ENCODE measurements around the gene OTOG. TPM values are rescaled to one million over a fixed set of nuclear protein-coding genes. Genes with fewer than 3 reads are reported as not detected.

The OTOG gene
- total and polyA plus RNA-seq, 2 donors (not counting 3 experiments of a cell fraction or from before 2014, with no cell fraction given) = not detected

GRCh38 chr11:17498475-17498874, 48.6 kb upstream of the OTOG start:
- ChIA-PET CTCF (interaction anchor here (0.9 to 4.0 kb wide), 8 partner anchors 10 to 114 kb away, joined by 3 to 21 read pairs (median 4); partner anchors contain the start of gene KCNJ11), POLR2A (no interaction called here)
- H3K79me2 ChIP-seq (ENCODE audit: control insufficient read depth, insufficient read depth, low read length) = no peaks in the 10 kb centered on the region
- H3K36me3 ChIP-seq (ENCODE audit: control insufficient read depth in 2 of 2, extremely low read depth in 1 of 2, insufficient read depth in 2 of 2, low read length in 2 of 2) = no peaks in the 10 kb centered on the region
- no peaks in the 10 kb centered on the region for H3K9me1 ChIP-seq (replicated peaks; ENCODE audit: control insufficient read depth, extremely low read depth, insufficient read depth, low read length)
- FAIRE-seq (no peak), DNase-seq (ENCODE audit: low read depth, low spot score) (no peak)
- BruUV-seq (replicated peaks) = no TSS peak
- H3K27ac ChIP-seq (ENCODE audit: insufficient read depth, low read depth, low read length) = no peak overlapping the region
- H3K9ac ChIP-seq (replicated peaks; ENCODE audit: extremely low read depth, insufficient read depth, low read length) = no peak overlapping the region
- no peaks in the 10 kb centered on the region for H3K4me1 ChIP-seq (ENCODE audit: control insufficient read depth, extremely low read depth, insufficient read depth, low read length)
- H4K20me1 ChIP-seq (replicated peaks; ENCODE audit: control insufficient read depth, extremely low read depth, insufficient read depth, low read length) = no peaks in the 10 kb centered on the region
- intact Hi-C loops (cut with micrococcal nuclease) (no loop called here), dilution Hi-C loops (cut with MboI; ENCODE audit: extremely low pct_ligation_motif_present, low sequenced_read_pairs) (no loop called here)
- H3K4me3 ChIP-seq (replicated peaks in 1 of 3; ENCODE audit: insufficient read depth in 1 of 3, low read depth in 1 of 3, low read length in 3 of 3) = no peak overlapping the region
- H2AFZ ChIP-seq (ENCODE audit: low read depth, low read length) = no peak overlapping the region
- no peak for TF ChIP-seq CTCF (IDR thresholded peaks at IDR 0.05; ENCODE audit: extremely low read depth in 1 of 2, insufficient read depth in 1 of 2, low read depth in 1 of 2, low read length in 2 of 2)
- TF ChIP-seq POLR2AphosphoS5 (IDR thresholded peaks at IDR 0.05; ENCODE audit: insufficient read depth, low read depth, low read length) = no peak
- no peak for TF ChIP-seq FOS (IDR thresholded peaks at IDR 0.05; ENCODE audit: borderline replicate concordance, insufficient read depth, low read length)
- H3K9me3 ChIP-seq (replicated peaks; ENCODE audit: control insufficient read depth, insufficient read depth, low read length) = no peaks in the 10 kb centered on the region
- H3K27me3 ChIP-seq (ENCODE audit: control insufficient read depth in 2 of 2, insufficient read depth in 2 of 2, low read length in 2 of 2) = peaks cover 0 to 2% of the 10 kb centered on the region in 2 experiments
- no peak overlapping the region for H3K4me2 ChIP-seq (ENCODE audit: insufficient read depth, low read length)

- no peak overlapping the region for H2AFZ ChIP-seq (ENCODE audit: low read depth, low read length)
- H3K9ac ChIP-seq (replicated peaks; ENCODE audit: extremely low read depth, insufficient read depth, low read length) = no peak overlapping the region
- no peak overlapping the region for H3K4me3 ChIP-seq (replicated peaks in 1 of 3; ENCODE audit: insufficient read depth in 1 of 3, low read depth in 1 of 3, low read length in 3 of 3)
- dilution Hi-C loops (cut with MboI; ENCODE audit: extremely low pct_ligation_motif_present, low sequenced_read_pairs) = no loop called here
- H4K20me1 ChIP-seq (replicated peaks; ENCODE audit: control insufficient read depth, extremely low read depth, insufficient read depth, low read length) = no peaks in the 10 kb centered on the region
- TF ChIP-seq MYC (IDR thresholded peaks at IDR 0.05; ENCODE audit: low read depth, low read length) (no peak), GATA2 (IDR thresholded peaks at IDR 0.05; ENCODE audit: insufficient read depth, insufficient read length, low read depth, low read length) (no peak), EZH2 (IDR thresholded peaks at IDR 0.05; ENCODE audit: borderline replicate concordance, low read depth, low read length, severe bottlenecking) (no peak), JUN (IDR thresholded peaks at IDR 0.05; ENCODE audit: borderline replicate concordance, insufficient read depth, insufficient read length, low read depth) (no peak), CTCF (IDR thresholded peaks at IDR 0.05; ENCODE audit: extremely low read depth in 1 of 2, insufficient read depth in 1 of 2, low read depth in 1 of 2, low read length in 2 of 2) (no peak), FOS (IDR thresholded peaks at IDR 0.05; ENCODE audit: borderline replicate concordance, insufficient read depth, low read length) (no peak), MAX (IDR thresholded peaks at IDR 0.05; ENCODE audit: insufficient read depth, insufficient read length) (no peak)
- FAIRE-seq (no peak), DNase-seq (ENCODE audit: low read depth, low spot score) (no peak)
- H3K79me2 ChIP-seq (ENCODE audit: control insufficient read depth, insufficient read depth, low read length) = no peaks in the 10 kb centered on the region
- no TSS peak for BruUV-seq (replicated peaks)
- no peaks in the 10 kb centered on the region for H3K9me3 ChIP-seq (replicated peaks; ENCODE audit: control insufficient read depth, insufficient read depth, low read length)
- peaks cover 0 to 2% of the 10 kb centered on the region in 2 experiments for H3K27me3 ChIP-seq (ENCODE audit: control insufficient read depth in 2 of 2, insufficient read depth in 2 of 2, low read length in 2 of 2)
- intact Hi-C loops (cut with micrococcal nuclease) = no loop called here
- ChIA-PET POLR2A (no interaction called here), CTCF (no interaction called here)
- no peak overlapping the region for H3K27ac ChIP-seq (ENCODE audit: insufficient read depth, low read depth, low read length)
- no peaks in the 10 kb centered on the region for H3K4me1 ChIP-seq (ENCODE audit: control insufficient read depth, extremely low read depth, insufficient read depth, low read length)
- no peaks in the 10 kb centered on the region for H3K9me1 ChIP-seq (replicated peaks; ENCODE audit: control insufficient read depth, extremely low read depth, insufficient read depth, low read length)
- H3K36me3 ChIP-seq (ENCODE audit: control insufficient read depth in 2 of 2, extremely low read depth in 1 of 2, insufficient read depth in 2 of 2, low read length in 2 of 2) = no peaks in the 10 kb centered on the region
- H3K4me2 ChIP-seq (ENCODE audit: insufficient read depth, low read length) = no peak overlapping the region
Observed at GRCh38 chr11:17500673-17501072, 46.4 kb upstream of the OTOG start.

Data from endothelial cell of umbilical vein (primary cell).